ENCODE measurements around the gene ATP9B. TPM values are rescaled to one million over a fixed set of nuclear protein-coding genes. Genes with fewer than 3 reads are reported as not detected.

Gene ATP9B
- total and polyA plus RNA-seq, 10 donors: 7.5 to 58.4 (median 42.7) TPM

- no peak overlapping the region for H3K27ac ChIP-seq
- no peak for DNase-seq
- TF ChIP-seq POLR2AphosphoS5 (IDR thresholded peaks at IDR 0.05): no peak
- no peak for TF ChIP-seq POLR2A (IDR thresholded peaks at IDR 0.05)
- no peak for TF ChIP-seq CTCF (IDR thresholded peaks at IDR 0.05 in 8 of 11, conservative IDR thresholded peaks at IDR 0.05 in 3 of 11)
- no peaks in the 10 kb centered on the region for H3K4me1 ChIP-seq
- H3K9me3 ChIP-seq: no peaks in the 10 kb centered on the region
- no peaks in the 10 kb centered on the region for H3K27me3 ChIP-seq (replicated peaks in 1 of 7)
- peaks cover 0 to 15% (median 2%) of the 10 kb centered on the region in 6 donors for H3K36me3 ChIP-seq
- 95 to 100% (median 97%) methylated on average over 6 of the region's 6 CpGs for WGBS, 5 donors
- intact Hi-C loops (cut with DNase I; ENCODE audit: low total_unique reads): no loop called here
- H3K4me3 ChIP-seq: no peak overlapping the region
These were observed 160.2 kb downstream of the ATP9B start for GRCh38 chr18:79229431-79229830.

GRCh38 chr18:79234438-79234837 is 165.2 kb downstream of the ATP9B start:
- Histone ChIP-seq H3K4me3 (no peak overlapping the region), H3K9me3 (no peaks in the 10 kb centered on the region), H3K4me1 (no peaks in the 10 kb centered on the region), H3K27ac (no peak overlapping the region), H3K36me3 (peaks cover 0 to 13% (median 0%) of the 10 kb centered on the region in 6 donors), H3K27me3 (replicated peaks in 1 of 7) (no peaks in the 10 kb centered on the region)
- WGBS, 5 donors: 90 to 95% (median 95%) methylated on average over 14 of the region's 14 CpGs
- no peak for DNase-seq
- intact Hi-C loops (cut with DNase I; ENCODE audit: low total_unique reads): no loop called here
- TF ChIP-seq POLR2A (IDR thresholded peaks at IDR 0.05): no peak
- TF ChIP-seq CTCF (IDR thresholded peaks at IDR 0.05 in 8 of 11, conservative IDR thresholded peaks at IDR 0.05 in 3 of 11): no peak
- no peak for TF ChIP-seq POLR2AphosphoS5 (IDR thresholded peaks at IDR 0.05)

DNA sequence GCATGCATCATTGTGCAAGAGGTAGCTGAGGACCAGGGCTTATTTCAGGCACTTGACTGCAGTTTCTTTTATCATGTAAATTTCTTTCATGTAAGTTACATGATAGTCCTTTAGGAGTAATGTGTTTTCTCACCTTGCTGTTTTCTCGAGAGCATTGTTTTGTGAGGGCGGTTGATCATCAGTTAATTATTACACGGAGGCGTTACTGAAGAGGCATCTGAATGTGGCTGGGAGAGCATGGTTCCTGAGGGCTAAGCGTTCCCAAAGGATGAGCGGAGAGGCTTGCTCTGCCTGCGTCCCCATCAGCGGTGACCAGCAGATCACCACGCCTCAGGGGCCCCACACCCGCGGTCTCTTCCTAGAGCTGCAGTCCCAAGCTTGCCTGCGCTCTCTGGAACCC is 170.4 kb downstream of the ATP9B start:
- Histone ChIP-seq H3K27me3 (replicated peaks in 1 of 7) (no peaks in the 10 kb centered on the region), H3K4me1 (peaks cover 0 to 4% (median 0%) of the 10 kb centered on the region in 6 donors), H3K4me3 (no peak overlapping the region), H3K9me3 (no peaks in the 10 kb centered on the region), H3K27ac (no peak overlapping the region), H3K36me3 (peaks cover 0 to 19% (median 0%) of the 10 kb centered on the region in 6 donors)
- intact Hi-C loops (cut with DNase I; ENCODE audit: low total_unique reads): loop anchor here (10.0 kb wide), 1 partner anchor 365 kb away; no protein-coding TSS in a partner anchor
- 94 to 99% (median 98%) methylated on average over 11 to 12 of the region's 12 CpGs for WGBS, 5 donors
- DNase-seq: no peak
- TF ChIP-seq CTCF (IDR thresholded peaks at IDR 0.05 in 8 of 11, conservative IDR thresholded peaks at IDR 0.05 in 3 of 11): no peak
- TF ChIP-seq POLR2A (IDR thresholded peaks at IDR 0.05): no peak
- no peak for TF ChIP-seq POLR2AphosphoS5 (IDR thresholded peaks at IDR 0.05)

GRCh38 chr18:79241755-79242154 is 172.6 kb downstream of the ATP9B start:
- 88 to 99% (median 95%) methylated on average over 8 of the region's 8 CpGs for WGBS, 5 donors
- peaks cover 0 to 19% (median 0%) of the 10 kb centered on the region in 6 donors for H3K36me3 ChIP-seq
- H3K27ac ChIP-seq: no peak overlapping the region
- no peak for DNase-seq
- no peaks in the 10 kb centered on the region for H3K27me3 ChIP-seq (replicated peaks in 1 of 7)
- no peak for TF ChIP-seq POLR2A (IDR thresholded peaks at IDR 0.05)
- TF ChIP-seq POLR2AphosphoS5 (IDR thresholded peaks at IDR 0.05): no peak
- no peak for TF ChIP-seq CTCF (IDR thresholded peaks at IDR 0.05 in 8 of 11, conservative IDR thresholded peaks at IDR 0.05 in 3 of 11)
- peaks cover 4 to 10% (median 6%) of the 10 kb centered on the region in 6 donors for H3K4me1 ChIP-seq
- H3K9me3 ChIP-seq: no peaks in the 10 kb centered on the region
- no peak overlapping the region for H3K4me3 ChIP-seq
- intact Hi-C loops (cut with DNase I; ENCODE audit: low total_unique reads): loop anchor here (10.0 kb wide), 1 partner anchor 367 kb away; no protein-coding TSS in a partner anchor

Measured in spleen (tissue), 11 donors.